Gastrocnemius medialis (tissue), 4 donors: ENCODE measurements around the gene CRYGD.

ENCODE experiments used
- CTCF ChIP-seq, 5 experiments: fragments of 450-650 bp in 3 of 5; fragments of 200-600 bp in 2 of 5; sonication (generic) in 2 of 5; IDR thresholded peaks in 4 of 5; conservative IDR thresholded peaks in 1 of 5; 1 replicate in 4 of 5; 2 replicates in 1 of 5; pipeline ENCODE4 v1.5.1; 2016 to 2019; ENCODE audit warnings: antibody characterized with exemption in 5 of 5, mild to moderate bottlenecking in 3 of 5, moderate library complexity in 3 of 5
- POLR2A ChIP-seq, 2 donors: fragments of 450-650 bp; IDR thresholded peaks; one replicate each; pipeline ENCODE4 v1.6.1; 2017; ENCODE audit warnings: antibody characterized with exemption in 2 of 2, mild to moderate bottlenecking in 2 of 2, moderate library complexity in 2 of 2

- no peak for TF ChIP-seq CTCF (IDR thresholded peaks at IDR 0.05 in 4 of 5, conservative IDR thresholded peaks at IDR 0.05 in 1 of 5)
- no peak for TF ChIP-seq POLR2A (IDR thresholded peaks at IDR 0.05)
These were observed 18.8 kb upstream of the CRYGD start for GRCh38 chr2:208142925-208143799.
